NCI-H146 (cell line): ENCODE measurements around the gene LHFPL3.
"Not testable (repeated sequence)": the region's sequence is repeated elsewhere in the genome, so short reads cannot be mapped to it uniquely, and the experiment has no call there.

Experiments
- DNase-seq: peaks from one replicate; lab custom pipeline; 2025; lab: John Stamatoyannopoulos, UW

The LHFPL3 gene

DNA sequence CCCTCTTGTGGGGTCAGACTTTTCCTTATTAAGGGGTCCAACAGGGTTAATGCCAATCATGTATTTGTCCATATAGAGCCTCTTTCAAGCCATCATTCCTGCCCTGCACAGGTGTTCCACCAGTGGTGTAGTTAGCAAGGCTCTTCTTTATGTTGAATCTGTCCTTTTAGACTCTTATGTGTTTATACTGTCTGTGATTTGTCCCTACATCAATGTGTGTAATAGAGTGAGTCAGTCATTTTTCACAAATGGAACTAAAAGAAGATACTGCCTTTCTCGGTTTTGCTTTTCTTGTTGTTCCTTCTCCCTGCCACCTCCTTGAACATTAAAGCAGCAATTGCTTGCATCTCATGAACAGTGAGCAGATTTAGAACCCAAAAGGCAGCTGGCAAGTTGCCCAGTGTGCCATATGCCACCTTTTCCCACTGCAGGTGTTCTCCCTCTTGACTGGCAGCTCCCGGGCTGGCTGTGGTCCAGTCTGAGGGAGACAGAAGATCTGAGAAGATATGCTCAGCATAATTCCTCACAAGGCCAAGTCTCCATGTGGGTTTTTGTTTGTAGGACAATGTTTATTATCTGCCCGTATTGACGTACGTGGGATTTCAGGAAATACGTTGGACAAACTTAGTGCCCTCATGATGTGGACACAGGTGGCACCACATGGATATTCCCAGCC, 154.1 kb downstream of the LHFPL3 start:
- no peak for DNase-seq

DNA sequence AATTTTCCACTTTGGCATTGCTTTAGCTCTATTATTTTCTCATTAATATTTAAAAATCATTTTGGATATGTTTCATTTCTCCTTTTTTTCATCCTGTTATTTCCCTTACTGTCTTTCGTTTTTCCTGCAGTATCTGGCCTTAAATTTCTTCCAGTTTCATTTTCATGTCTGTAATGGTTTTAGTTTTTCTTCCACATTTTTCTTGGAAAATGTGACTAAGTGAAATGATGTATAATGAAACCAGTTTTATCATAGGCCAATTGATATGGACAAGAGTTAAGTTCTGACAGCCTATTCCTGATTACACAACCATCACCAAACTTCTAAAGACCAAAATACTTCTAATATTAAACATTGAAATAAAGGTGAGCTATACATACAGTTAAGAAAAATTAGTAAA, 158.5 kb downstream of the LHFPL3 start:
- no peak for DNase-seq

DNA sequence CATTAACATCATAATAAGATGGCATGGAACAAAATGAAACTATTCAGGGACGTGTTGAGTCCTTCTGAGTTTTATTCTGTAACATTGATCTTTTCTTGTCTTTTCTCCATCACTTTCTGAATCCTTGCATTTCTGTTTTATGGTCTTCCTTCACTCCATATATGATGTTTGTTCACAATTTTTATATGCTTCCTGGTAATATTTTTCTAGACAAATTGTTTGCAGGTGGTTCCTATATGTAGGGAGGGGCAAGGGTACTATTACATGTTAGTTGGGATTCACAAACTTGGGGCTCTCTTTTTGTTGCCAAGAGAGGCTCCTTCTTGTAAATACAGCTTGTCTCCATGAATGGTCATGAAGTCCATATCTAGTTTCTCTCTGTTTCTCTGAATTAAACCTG, 159.2 kb downstream of the LHFPL3 start:
- no peak for DNase-seq

DNA sequence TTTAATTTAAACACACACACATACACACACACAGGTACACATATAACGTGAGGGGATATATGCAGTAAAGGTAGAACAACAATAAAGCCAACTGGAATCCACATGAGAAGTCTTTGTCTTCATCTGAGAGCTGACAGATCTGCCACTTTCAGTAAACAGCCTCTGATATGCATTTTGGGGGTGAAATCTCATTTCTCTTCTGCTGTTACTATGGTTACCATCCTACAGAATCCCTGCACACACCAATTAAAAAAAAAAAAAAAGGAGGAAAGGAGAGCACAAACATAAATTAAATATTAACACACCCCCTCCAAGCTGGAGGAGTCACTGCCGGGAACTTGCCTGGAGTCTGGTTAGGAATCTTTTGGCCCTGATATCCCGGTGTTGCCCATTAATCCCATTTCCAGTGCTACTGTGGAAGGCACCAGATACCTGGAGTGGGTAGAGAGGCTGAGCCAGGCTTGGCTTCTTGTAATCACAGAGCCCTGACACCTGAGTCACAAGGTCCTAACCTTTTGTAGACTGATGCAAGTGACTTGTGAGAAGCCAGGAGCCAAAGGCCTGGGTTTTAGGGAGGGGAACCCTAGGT, 169.1 kb downstream of the LHFPL3 start:
- DNase-seq, result no peak

DNA sequence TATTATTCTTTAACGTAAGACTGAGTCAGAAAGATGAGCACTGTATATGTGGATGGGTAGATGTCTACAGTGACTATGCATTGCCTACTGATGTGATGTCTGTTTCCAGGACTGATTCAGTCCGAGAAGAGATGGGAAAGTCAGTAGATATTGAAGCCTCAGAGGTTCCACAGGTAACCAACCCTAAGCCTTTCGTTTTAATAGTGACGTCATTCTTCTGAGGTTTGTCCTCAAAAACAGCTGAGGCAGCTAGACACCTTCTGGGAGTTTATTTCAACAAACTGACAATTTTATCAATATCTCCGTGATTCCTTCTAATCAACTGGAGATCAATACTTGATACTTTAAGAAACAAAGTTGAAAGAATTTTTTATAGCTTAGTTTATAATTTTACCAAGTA, 171.6 kb downstream of the LHFPL3 start:
- DNase-seq, result no peak

DNA sequence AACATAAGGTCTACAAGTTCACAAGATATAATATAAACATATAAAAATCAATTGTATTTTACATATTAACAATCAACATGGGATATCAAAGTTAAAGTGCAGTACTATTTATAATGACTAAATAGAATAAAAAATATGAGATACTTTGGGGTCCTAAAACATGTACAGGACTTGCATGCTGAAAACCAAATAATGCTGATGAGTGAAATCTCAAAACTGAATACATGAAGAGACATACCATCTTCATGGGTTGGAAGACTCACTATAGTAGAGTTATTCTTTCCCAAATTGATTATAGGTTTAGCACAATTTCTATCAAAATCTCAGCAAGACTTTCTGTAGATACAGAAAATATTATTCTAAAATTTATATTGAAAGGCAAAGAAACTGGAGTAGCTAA, 181.5 kb downstream of the LHFPL3 start:
- DNase-seq, result no peak

DNA sequence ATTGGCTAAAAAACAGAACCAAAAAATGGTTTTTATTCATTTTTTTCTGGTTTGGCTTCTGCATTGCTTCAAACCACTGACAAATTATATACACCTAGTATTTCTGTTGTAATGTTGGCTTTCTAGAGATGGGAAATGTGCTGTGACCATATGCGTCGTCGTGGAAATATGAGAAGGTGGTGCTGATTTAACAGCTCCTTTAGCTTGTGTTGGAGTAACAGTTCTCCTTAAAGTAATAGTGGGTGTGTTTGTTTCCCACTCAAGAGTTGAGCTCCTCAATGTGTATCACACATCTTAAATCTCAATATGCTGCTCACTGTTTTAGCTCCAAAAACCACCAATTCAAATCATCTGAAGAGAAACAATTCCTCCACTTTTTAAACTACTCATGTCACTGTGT, 196.4 kb downstream of the LHFPL3 start:
- DNase-seq, result no peak

DNA sequence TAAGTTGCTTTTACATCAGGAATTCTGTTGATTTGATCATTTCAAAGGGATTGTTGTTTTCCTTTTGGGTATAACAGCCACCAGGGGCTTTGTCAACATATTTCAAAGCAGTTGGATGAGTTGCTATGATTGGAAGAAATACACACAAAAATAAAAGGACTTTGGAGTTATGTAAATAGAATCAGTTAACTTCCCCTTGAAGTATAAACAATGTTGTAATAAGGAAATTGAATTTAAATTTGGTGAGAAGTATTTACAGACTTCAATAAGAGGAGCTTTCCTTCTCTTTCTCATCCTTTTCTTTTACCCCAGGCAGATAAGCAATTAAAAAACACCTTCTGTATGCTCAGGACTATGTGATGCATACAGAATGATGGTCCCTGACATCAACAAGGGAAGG, 199.7 kb downstream of the LHFPL3 start:
- DNase-seq, result no peak

DNA sequence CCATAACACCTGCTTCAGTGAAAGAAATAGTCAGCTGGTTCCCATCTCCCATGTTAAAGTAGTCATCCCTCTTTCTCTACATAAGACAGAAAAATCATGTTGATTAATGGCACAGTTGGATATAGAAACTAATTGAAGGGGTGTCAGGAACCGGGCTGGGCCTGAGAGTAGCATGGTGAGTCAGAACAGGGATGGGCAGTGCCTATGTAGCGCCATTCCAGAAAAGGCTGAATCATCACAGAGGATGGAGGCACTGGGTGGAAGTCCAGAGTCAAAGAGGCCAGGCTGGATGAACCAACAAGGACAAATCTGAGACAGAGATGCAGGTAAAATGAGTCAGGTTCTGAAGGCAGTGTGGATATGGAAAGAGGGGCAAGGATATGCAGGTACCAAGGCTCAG, 201.2 kb downstream of the LHFPL3 start:
- DNase-seq, result no peak

DNA sequence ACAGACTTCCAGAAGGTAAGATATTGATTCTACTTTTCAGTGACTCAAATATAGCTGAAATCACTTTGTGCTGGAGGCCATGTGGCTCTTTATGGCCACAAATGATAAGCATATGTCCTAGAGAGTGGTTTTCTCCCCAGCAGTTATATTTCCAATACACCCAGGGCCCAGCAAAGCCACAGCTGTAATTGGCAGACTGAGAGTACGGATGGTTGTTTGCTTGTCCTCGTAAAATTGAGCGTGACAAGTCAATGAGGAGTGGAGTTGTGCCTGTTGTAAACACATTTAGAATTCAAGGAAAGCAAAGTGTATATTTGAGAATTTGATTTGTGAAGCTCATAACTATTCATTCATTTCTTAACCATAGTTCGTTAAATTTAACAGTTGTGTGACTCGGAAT, 201.8 kb downstream of the LHFPL3 start:
- DNase-seq, result no peak

DNA sequence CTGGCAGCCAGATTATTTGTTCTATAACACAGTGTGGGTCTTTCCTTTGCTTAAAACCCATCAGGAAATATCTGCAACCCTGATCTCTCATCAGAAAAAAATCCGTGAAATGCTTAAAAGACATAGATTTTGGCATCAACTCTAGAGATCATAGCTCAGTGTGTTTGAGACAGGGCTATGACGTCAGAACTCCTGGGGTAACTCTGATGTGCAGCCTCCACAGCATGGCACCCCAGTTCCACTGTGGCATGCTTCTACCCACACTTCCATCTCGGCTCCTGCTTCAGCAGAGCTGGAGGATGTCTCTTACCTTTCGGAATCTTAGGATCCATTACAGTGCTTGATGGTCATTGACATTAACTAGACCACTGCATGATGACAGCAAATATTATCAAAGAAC, 205.7 kb downstream of the LHFPL3 start:
- no peak for DNase-seq

DNA sequence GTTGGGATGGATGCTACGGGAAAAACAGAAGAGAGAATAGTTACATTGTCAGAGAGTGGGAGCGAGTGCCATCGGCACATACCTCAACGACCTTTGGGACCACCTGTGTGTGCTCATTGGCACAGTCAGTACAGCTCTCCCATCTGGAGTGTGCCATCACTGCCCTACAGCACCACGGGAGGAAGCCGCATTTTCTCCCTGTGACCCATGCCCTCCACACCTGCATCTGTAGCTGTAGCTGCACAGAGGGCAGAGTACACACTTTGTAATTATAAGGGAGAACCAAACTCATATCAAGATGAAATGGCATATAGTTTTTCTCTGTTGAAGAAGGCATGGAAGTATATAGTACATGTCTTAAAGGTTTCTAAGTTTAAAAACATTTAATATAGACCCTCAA, 207.4 kb downstream of the LHFPL3 start:
- DNase-seq, result no peak

DNA sequence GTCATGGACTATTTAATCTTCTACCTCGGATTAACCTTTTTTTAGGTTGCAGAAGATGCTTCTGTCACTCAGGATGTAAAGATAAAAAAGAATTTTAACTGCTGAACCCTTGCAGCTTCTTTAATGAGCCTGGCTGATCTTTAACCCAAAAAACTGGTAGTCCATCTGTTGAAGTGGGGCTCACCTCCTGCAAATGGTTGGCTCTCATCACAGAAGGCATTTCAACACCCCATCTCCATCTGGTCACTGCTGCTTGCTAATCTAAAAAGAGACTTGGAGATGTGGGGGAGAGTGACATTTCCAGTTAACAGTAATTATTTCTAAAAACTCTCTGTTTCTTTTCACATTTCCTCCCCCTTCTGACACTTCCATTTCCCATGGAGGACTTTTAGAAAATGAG, 208.6 kb downstream of the LHFPL3 start:
- no peak for DNase-seq

DNA sequence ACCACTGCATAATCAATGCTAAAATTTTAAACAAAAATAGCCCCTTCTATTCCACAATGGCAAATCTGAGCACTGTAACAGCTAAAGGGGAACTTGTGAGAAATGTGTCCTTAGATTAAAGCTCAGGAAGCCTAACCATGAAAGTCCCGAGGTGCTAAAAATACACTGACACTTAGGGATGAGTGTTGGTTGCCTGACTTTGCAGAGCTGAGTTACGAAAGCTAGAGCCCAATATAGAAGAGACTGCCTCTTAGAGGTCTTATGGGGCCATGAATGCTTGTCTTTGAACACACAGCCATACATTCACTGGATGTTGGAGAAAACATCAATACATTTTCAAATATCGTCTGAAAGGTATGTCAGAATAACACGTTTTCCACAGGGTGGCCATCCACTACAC, 209.7 kb downstream of the LHFPL3 start:
- no peak for DNase-seq

DNA sequence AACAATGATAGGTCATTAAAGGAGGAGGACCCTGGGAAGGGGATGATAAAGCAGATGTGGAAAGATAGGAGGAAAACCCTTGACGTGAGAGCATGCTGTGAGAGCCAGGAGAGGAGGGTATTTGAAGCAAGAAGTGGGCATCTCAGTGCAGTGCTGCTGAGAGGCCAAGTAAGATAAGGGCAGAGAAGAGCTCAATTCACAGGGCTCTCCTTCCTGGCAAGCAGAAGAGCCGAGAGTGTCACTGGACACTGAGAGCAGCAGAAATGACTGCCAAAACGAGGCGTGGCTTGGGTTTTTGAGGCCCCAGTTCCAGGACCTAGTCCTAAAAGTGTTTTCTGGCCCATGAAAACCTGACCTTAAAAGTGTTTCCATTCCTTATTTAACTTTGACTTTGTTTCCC, 213.5 kb downstream of the LHFPL3 start:
- DNase-seq, result no peak

DNA sequence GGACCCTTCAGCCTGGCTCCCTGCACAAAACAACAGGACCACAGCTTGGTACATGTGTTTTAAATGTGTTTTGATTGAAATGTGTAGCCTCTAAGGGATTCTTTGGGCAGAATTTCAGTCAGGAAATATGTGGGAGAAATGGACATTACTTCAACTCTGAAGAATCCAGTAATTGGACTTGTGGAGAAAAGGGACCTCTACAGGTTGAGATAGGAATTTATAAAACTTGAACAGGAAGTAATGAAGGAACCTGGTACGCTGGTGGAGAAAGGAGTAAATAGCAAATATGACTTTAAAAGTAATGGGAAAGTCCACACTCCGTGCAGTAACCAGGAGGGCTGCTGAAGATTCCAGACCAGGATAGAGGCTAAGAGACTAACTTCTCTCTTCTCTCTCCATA, 220.5 kb downstream of the LHFPL3 start:
- no peak for DNase-seq

DNA sequence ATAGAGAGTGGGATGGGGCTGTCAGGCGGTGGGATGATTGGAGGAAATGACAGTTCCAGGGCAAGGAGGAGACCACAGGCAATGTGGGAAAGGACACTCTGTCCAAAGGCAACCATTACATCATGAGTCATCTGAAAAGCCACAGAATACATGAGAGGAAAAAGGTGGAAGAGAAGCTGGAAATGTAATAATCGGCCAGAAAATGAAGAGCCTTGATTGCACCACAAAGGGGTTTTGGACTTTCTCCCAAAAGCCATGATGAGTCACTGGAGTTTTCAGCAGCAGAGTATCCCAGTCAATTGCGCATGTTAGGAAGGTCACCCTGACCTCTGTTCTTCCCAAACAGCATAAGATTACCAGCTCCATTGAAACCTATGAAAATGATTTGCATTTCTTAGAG, 222.0 kb downstream of the LHFPL3 start:
- no peak for DNase-seq

DNA sequence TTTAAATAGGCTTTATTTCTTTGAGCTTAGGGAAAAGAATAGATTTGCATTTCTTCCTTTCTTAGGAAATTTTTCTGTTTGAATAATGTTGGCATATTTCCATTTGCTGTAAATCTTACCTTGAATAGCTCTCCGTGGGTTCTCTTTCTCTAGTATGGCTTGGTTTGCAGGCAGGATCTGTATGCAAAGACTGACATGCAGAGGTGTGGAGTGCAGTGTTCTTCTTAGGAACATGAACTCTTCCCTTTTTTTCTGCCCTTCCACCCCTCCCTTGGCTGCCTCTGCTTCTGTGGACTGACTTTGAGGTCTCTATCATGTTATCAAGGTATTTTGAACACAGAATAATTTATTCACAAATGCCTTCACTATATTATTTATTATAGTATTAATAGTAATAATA, 222.8 kb downstream of the LHFPL3 start:
- no peak for DNase-seq

DNA sequence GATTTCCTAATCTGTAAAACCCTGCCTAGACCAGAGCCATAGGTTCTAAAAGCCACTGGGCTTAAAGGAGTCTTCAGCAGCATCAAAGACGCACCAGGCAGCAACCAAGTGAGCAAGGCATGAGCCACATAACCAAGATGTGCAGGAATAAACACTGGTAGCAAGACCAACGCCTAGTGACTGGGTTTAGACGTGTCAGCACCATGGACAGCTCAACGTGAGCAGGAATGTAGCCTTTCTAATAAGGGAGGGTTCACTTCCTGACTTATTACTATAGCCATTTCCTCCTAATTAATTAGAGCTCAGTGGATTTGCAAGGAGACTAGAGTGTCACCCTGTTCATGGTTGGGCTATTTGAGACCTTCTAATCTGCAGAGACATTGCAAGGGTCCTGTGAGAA, 223.7 kb downstream of the LHFPL3 start:
- DNase-seq, result no peak

DNA sequence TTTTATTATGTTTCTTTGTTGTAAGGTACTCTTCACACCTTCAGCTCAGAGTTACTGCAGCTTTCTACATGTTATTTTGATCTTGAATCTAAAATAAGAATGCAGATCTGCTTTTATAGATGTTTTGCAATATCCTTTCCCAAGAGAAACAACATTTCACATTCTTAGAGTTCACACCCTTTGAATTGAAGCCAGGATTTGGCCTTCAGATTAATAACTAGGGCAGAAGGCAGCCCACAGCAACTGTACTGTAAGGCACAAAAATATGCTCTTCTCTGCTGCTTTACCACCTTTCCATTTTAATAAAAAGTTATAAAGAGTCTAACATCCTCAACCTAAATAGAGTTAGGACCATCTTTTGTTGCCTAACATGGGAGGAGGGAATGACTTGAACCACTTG, 224.7 kb downstream of the LHFPL3 start:
- DNase-seq, result no peak

DNA sequence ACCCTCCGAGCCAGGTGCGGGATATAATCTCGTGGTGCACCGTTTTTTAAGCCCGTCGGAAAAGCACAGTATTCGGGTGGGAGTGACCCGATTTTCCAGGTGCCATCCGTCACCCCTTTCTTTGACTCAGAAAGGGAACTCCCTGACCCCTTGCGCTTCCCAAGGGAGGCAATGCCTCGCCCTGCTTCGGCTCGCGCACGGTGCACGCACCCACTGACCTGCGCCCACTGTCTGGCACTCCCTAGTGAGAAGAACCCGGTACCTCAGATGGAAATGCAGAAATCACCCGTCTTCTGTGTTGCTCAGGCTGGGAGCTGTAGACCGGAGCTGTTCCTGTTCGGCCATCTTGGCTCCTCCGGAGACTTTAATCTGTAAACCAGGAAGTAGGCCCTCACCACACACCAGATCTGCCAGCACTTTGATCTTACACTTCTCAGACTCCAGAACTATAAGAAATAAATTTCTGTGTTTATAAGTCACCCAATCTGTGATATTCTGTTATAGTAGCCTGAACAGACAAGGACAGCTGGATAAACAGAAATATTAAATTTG, 235.0 kb downstream of the LHFPL3 start:
- not testable (repeated sequence) for DNase-seq

DNA sequence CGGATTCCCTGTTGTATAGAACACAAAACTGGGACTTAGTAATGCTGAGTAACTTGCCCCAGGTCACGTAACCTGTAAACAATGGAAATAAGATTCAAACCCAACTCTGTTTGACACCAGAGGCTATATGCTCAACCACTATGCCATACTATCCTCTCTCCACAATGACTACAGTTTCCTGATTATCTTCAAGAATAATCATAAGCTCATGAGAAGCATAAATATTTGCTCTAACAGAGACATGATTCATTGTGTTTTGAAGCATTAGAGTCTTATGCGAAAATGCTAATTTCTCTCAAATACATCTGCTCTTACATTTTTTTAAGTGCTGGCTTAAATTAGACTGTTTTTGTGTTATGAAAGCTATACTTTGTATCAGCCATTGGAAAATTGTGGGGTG, 241.3 kb downstream of the LHFPL3 start:
- no peak for DNase-seq

DNA sequence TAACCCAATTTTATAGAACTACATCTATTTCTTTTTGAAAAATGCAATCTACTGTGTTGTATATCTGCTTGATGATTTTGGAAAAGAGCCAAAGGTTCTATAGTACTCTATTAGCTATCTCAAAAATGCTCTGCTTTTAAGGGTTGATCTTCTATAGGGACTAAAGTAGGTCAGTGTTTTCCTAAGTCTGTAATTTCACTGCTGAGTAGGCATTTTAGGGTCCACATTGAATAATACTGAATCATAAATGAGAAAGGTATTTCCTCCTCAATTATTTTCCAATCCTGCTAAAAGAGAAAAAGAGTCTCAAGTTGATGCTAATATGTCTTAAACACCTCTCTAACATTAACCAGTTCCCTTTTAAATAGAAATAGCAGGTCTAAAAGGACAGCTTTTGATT, 244.2 kb downstream of the LHFPL3 start:
- no peak for DNase-seq

DNA sequence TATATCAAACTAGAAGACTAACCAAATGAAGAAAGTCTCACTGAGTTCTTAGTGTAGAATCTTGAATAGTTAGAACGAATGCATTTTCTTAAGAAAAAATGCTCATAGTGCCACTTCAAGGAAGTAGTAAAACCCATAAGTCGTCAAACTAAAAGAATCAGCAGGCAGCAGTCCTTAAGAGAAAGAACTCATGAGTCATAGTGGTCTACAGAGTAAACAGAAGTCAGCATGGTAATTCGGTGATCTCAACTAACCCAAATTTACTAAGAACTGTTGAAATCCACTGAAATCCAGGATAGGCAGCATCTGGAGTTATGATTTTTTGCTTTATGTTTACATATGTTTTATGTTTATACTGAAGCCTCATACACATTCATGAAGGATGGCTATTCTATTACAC, 256.2 kb downstream of the LHFPL3 start:
- DNase-seq, result no peak
